WTC11 (cell line): Measurements from ENCODE around the gene CHMP1B. TPM values are rescaled to one million over a fixed set of nuclear protein-coding genes. Genes with fewer than 3 reads are reported as not detected.

Experiments
- ATAC-seq: fragments of 200-7000 bp; cut with Tn5 transposase; 2 replicates; pipeline ENCODE4 v1.10.0; 2021; ENCODE audit warnings: mild to moderate bottlenecking, moderate library complexity
- CTCF ChIA-PET: fragments of 300-600 bp; sonication (Branson Sonifier 250); formaldehyde crosslinking; loops from one replicate; lab custom pipeline; 2021; ENCODE audit warnings: antibody characterized with exemption; lab: Charles Lee
- POLR2A ChIA-PET: fragments of 350-600 bp; sonication (Branson Sonifier 250); formaldehyde crosslinking; loops from one replicate; lab custom pipeline; 2021; ENCODE audit warnings: antibody characterized with exemption; lab: Charles Lee
- DNase-seq: peaks from one replicate; pipeline ENCODE4 v3.0.0; 2021; ENCODE audit warnings: low spot score
- H3K27ac Mint-ChIP-seq: 2 replicates; pipeline ENCODE4 v1.8.0; 2021; ENCODE audit warnings: mixed read lengths
- H3K27me3 Mint-ChIP-seq: 2 replicates; pipeline ENCODE4 v1.8.0; 2021; ENCODE audit warnings: low read depth, mild to moderate bottlenecking, moderate library complexity, mixed read lengths
- H3K36me3 Mint-ChIP-seq: 2 replicates; pipeline ENCODE4 v1.8.0; 2021; ENCODE audit warnings: mixed read lengths
- H3K4me1 Mint-ChIP-seq: 2 replicates; pipeline ENCODE4 v1.8.0; 2022; ENCODE audit warnings: mixed read lengths
- H3K4me3 Mint-ChIP-seq: 2 replicates; pipeline ENCODE4 v1.8.0; 2021; ENCODE audit warnings: mild to moderate bottlenecking, moderate library complexity, mixed read lengths
- H3K9me3 Mint-ChIP-seq: 2 replicates; pipeline ENCODE4 v1.8.0; 2021; ENCODE audit warnings: mixed read lengths
- ELF4 ChIP-seq: sonication (generic); formaldehyde crosslinking; IDR thresholded peaks from 2 replicates; pipeline ENCODE4 v1.8.1; 2022; ENCODE audit warnings: low read depth, mild to moderate bottlenecking, moderate library complexity, missing genetic modification reagents
- ESRRA ChIP-seq: sonication (generic); formaldehyde crosslinking; IDR thresholded peaks from 2 replicates; pipeline ENCODE4 v1.8.1; 2022; ENCODE audit warnings: mild to moderate bottlenecking, missing genetic modification reagents, borderline replicate concordance
- FOXK1 ChIP-seq: sonication (generic); formaldehyde crosslinking; IDR thresholded peaks from 2 replicates; pipeline ENCODE4 v1.8.0; 2022; ENCODE audit warnings: mild to moderate bottlenecking, moderate library complexity, missing genetic modification reagents
- FOXP1 ChIP-seq: sonication (generic); formaldehyde crosslinking; IDR thresholded peaks from 2 replicates; pipeline ENCODE4 v1.8.0; 2022; ENCODE audit warnings: missing genetic modification reagents, mild to moderate bottlenecking, moderate library complexity, borderline replicate concordance
- GRHL2 ChIP-seq: fragments of 250-450 bp; sonication (Bioruptor Pico); IDR thresholded peaks from 2 replicates; pipeline ENCODE4 v1.8.0; 2022; ENCODE audit warnings: mild to moderate bottlenecking, moderate library complexity; ENCODE audit not compliant: insufficient replicate concordance, severe bottlenecking
- IRF2 ChIP-seq: sonication (generic); formaldehyde crosslinking; IDR thresholded peaks from 2 replicates; pipeline ENCODE4 v1.8.0; 2022; ENCODE audit warnings: low read depth, missing genetic modification reagents, borderline replicate concordance
- MYBL2 ChIP-seq: sonication (generic); formaldehyde crosslinking; IDR thresholded peaks from 2 replicates; pipeline ENCODE4 v1.8.1; 2023; ENCODE audit warnings: mild to moderate bottlenecking, moderate library complexity, missing genetic modification reagents
- NR2C2 ChIP-seq: sonication (generic); formaldehyde crosslinking; IDR thresholded peaks from 2 replicates; pipeline ENCODE4 v1.8.0; 2022; ENCODE audit warnings: mild to moderate bottlenecking, missing genetic modification reagents
- PRRX2 ChIP-seq: fragments of 250-450 bp; sonication (Bioruptor Pico); IDR thresholded peaks from 2 replicates; pipeline ENCODE4 v1.8.0; 2021; ENCODE audit warnings: mild to moderate bottlenecking
- RELA ChIP-seq: sonication (generic); formaldehyde crosslinking; IDR thresholded peaks from 2 replicates; pipeline ENCODE4 v1.8.1; 2022; ENCODE audit warnings: missing genetic modification reagents, mild to moderate bottlenecking, borderline replicate concordance
- SMAD3 ChIP-seq: sonication (generic); formaldehyde crosslinking; IDR thresholded peaks from 2 replicates; pipeline ENCODE4 v1.8.0; 2022; ENCODE audit warnings: missing genetic modification reagents, mild to moderate bottlenecking, borderline replicate concordance
- TCF7 ChIP-seq: sonication (generic); formaldehyde crosslinking; IDR thresholded peaks from 2 replicates; pipeline ENCODE4 v1.8.0; 2022; ENCODE audit warnings: mild to moderate bottlenecking, low read depth, missing genetic modification reagents, moderate library complexity
- TEAD1 ChIP-seq: sonication (generic); formaldehyde crosslinking; IDR thresholded peaks from 2 replicates; pipeline ENCODE4 v1.8.0; 2022; ENCODE audit warnings: mild to moderate bottlenecking, missing genetic modification reagents
- TEAD4 ChIP-seq: sonication (generic); formaldehyde crosslinking; IDR thresholded peaks from 2 replicates; pipeline ENCODE4 v1.8.0; 2022; ENCODE audit warnings: mild to moderate bottlenecking, missing genetic modification reagents
- ZBTB21 ChIP-seq: sonication (generic); formaldehyde crosslinking; IDR thresholded peaks from 2 replicates; pipeline ENCODE4 v1.8.1; 2023; ENCODE audit warnings: mild to moderate bottlenecking, missing genetic modification reagents, borderline replicate concordance
- ZNF423 ChIP-seq: fragments of 250-450 bp; sonication (Bioruptor Pico); IDR thresholded peaks from 2 replicates; pipeline ENCODE4 v2.1.2; 2022; ENCODE audit warnings: mild to moderate bottlenecking, moderate library complexity
- total RNA-seq: library from RNA; stranded (reverse); gene quantifications from 3 replicates; pipeline ENCODE4 v1.2.3, GENCODE V29; 2021
- TF ChIP-seq, protein P1 (sequence below): fragments of 250-450 bp; sonication (Bioruptor Pico); IDR thresholded peaks from 2 replicates; pipeline ENCODE4 v1.9.0; 2021; ENCODE audit warnings: mild to moderate bottlenecking
- TF ChIP-seq, protein P2 (sequence below): fragments of 200-600 bp; IDR thresholded peaks from 2 replicates; pipeline ENCODE4 v1.8.0; 2022; ENCODE audit warnings: antibody characterized with exemption
- TF ChIP-seq, protein P3 (sequence below): sonication (generic); formaldehyde crosslinking; IDR thresholded peaks from 2 replicates; pipeline ENCODE4 v1.8.1; 2023; ENCODE audit warnings: mild to moderate bottlenecking, missing genetic modification reagents, borderline replicate concordance

The CHMP1B gene
- total RNA-seq, 1 experiment from 2014 or later: 37.2 TPM

DNA sequence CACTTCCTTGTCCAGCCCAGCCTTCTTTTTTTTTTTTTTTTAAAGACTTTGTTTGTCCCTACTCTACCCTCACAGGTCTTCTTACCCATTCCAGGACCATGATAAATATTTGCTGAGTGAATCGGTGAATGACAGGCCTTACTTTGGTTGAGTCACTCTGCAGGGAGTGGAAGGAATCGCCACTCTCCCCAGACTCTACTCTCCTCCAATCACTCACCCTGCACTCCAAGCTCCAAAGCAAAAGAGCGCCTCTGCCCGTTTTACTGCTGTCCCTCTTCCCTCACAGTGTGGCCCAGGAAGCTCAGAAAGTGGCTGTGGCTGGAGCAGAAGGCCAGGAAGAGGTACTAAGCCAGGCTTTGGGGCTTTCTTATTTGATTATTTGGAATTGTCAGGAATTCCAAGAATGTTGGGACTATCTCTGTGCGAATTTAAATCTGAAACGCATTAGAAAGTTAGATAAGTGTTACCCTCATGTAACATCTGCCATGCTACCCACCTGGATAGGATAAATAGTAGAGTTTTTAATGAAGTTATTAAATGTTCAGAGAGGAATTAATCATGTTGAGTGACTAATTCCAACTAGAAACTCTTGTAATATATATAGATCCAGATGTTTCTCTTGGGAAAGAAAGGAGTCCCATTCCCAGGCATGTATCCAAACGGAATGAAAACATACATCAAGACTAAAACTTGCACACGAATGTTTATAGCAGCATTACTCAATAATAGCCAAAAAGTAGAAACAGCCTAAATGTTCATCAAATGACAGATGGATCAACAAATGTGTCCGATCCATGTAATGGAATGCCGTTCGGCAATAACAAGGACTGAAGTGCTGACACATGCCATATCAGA, 43.0 kb upstream of the CHMP1B start:
- ATAC-seq: peak; percentile 92
- POLR2A ChIA-PET: interaction anchor here (0.9 kb wide), 1 partner anchor 119 kb away, joined by 3 read pairs; the partner anchor contains the start of gene GNAL
- Mint-ChIP-seq H3K4me1 (peaks cover 63% of the 10 kb centered on the region), H3K27ac (peak overlapping the region; percentile 93), H3K4me3 (peak overlapping the region; percentile 37)
- CTCF ChIA-PET: interaction anchor here (0.6 to 3.2 kb wide), 6 partner anchors 19 to 153 kb away, joined by 3 to 9 read pairs (median 4); no protein-coding TSS in a partner anchor
- peak; percentile 50 for DNase-seq
- TF ChIP-seq RELA (CRISPR knock-in tag) (no peak), TEAD1 (CRISPR knock-in tag) (peak; percentile 67; the same call in 1 of the 2 replicates), ELF4 (CRISPR knock-in tag) (no peak), TEAD4 (peak; percentile 54; the same call in 1 of the 2 replicates), ZNF423 (0 out of 2 replicates have a peak, but pooled peaks have one; percentile 12), GRHL2 (CRISPR knock-in tag) (no peak)
- TF ChIP-seq, all 79 proteins: peak for 3
- H3K36me3 Mint-ChIP-seq: no peaks in the 10 kb centered on the region
- H3K9me3 Mint-ChIP-seq: no peaks in the 10 kb centered on the region
- no peaks in the 10 kb centered on the region for H3K27me3 Mint-ChIP-seq

DNA sequence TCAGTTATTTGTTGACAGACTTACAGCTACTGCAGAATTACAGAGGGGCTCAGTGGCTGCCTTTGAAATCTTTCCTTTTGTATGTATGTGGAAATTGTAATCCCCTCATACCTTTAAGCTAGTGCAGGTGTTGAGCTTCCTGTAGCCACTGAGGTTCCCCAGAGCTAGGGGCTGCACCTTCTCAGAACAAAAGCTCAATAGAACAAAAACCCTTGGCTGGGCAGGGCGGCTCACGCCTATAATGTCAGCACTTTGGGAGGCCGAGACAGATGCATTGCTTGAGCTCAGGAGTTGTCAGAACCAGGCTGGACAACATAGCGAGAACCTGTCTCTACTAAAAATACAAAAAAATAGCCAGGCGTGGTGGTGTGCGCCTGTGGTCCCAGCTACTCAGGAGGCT, 41.3 kb upstream of the CHMP1B start:
- H3K27me3 Mint-ChIP-seq: no peaks in the 10 kb centered on the region
- POLR2A ChIA-PET: interaction anchor here (0.6 kb wide), 2 partner anchors 22 to 61 kb away, joined by 3 read pairs; no protein-coding TSS in a partner anchor
- no peaks in the 10 kb centered on the region for H3K9me3 Mint-ChIP-seq
- no peaks in the 10 kb centered on the region for H3K36me3 Mint-ChIP-seq
- peak overlapping the region; percentile 93 for H3K27ac Mint-ChIP-seq
- peak; percentile 54 for ATAC-seq
- H3K4me1 Mint-ChIP-seq: peaks cover 63% of the 10 kb centered on the region
- CTCF ChIA-PET: interaction anchor here (0.6 to 3.2 kb wide), 13 partner anchors 14 to 427 kb away, joined by 3 to 9 read pairs (median 5); no protein-coding TSS in a partner anchor
- no peak overlapping the region for H3K4me3 Mint-ChIP-seq
- TF ChIP-seq, protein P1, sequence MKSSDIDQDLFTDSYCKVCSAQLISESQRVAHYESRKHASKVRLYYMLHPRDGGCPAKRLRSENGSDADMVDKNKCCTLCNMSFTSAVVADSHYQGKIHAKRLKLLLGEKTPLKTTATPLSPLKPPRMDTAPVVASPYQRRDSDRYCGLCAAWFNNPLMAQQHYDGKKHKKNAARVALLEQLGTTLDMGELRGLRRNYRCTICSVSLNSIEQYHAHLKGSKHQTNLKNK: no peak
- TF ChIP-seq IRF2 (CRISPR knock-in tag) (no peak), TCF7 (CRISPR knock-in tag) (no peak), FOXP1 (CRISPR knock-in tag) (no peak), ZBTB21 (CRISPR knock-in tag) (no peak), TEAD1 (CRISPR knock-in tag) (no peak), NR2C2 (CRISPR knock-in tag) (no peak), MYBL2 (CRISPR knock-in tag) (no peak), FOXK1 (CRISPR knock-in tag) (no peak), SMAD3 (CRISPR knock-in tag) (no peak), PRRX2 (no peak), ESRRA (CRISPR knock-in tag) (no peak)
- TF ChIP-seq, protein P2, sequence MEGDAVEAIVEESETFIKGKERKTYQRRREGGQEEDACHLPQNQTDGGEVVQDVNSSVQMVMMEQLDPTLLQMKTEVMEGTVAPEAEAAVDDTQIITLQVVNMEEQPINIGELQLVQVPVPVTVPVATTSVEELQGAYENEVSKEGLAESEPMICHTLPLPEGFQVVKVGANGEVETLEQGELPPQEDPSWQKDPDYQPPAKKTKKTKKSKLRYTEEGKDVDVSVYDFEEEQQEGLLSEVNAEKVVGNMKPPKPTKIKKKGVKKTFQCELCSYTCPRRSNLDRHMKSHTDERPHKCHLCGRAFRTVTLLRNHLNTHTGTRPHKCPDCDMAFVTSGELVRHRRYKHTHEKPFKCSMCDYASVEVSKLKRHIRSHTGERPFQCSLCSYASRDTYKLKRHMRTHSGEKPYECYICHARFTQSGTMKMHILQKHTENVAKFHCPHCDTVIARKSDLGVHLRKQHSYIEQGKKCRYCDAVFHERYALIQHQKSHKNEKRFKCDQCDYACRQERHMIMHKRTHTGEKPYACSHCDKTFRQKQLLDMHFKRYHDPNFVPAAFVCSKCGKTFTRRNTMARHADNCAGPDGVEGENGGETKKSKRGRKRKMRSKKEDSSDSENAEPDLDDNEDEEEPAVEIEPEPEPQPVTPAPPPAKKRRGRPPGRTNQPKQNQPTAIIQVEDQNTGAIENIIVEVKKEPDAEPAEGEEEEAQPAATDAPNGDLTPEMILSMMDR: no peak
- TF ChIP-seq, protein P3, sequence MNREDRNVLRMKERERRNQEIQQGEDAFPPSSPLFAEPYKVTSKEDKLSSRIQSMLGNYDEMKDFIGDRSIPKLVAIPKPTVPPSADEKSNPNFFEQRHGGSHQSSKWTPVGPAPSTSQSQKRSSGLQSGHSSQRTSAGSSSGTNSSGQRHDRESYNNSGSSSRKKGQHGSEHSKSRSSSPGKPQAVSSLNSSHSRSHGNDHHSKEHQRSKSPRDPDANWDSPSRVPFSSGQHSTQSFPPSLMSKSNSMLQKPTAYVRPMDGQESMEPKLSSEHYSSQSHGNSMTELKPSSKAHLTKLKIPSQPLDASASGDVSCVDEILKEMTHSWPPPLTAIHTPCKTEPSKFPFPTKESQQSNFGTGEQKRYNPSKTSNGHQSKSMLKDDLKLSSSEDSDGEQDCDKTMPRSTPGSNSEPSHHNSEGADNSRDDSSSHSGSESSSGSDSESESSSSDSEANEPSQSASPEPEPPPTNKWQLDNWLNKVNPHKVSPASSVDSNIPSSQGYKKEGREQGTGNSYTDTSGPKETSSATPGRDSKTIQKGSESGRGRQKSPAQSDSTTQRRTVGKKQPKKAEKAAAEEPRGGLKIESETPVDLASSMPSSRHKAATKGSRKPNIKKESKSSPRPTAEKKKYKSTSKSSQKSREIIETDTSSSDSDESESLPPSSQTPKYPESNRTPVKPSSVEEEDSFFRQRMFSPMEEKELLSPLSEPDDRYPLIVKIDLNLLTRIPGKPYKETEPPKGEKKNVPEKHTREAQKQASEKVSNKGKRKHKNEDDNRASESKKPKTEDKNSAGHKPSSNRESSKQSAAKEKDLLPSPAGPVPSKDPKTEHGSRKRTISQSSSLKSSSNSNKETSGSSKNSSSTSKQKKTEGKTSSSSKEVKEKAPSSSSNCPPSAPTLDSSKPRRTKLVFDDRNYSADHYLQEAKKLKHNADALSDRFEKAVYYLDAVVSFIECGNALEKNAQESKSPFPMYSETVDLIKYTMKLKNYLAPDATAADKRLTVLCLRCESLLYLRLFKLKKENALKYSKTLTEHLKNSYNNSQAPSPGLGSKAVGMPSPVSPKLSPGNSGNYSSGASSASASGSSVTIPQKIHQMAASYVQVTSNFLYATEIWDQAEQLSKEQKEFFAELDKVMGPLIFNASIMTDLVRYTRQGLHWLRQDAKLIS: no peak
- DNase-seq: no peak
